GM12865 (cell line): ENCODE measurements around the gene DLK2.
"Not testable (repeated sequence)": the region's sequence is repeated elsewhere in the genome, so short reads cannot be mapped to it uniquely, and the experiment has no call there.

Source experiments
- DNase-seq: peaks from one replicate; pipeline ENCODE4 v3.0.0; 2010; ENCODE audit warnings: low read depth
- H3K4me3 ChIP-seq: 2 replicates; pipeline ENCODE4 v1.5.1; 2011; ENCODE audit warnings: mild to moderate bottlenecking, low read depth, low read length, control low read depth
- CTCF ChIP-seq: IDR thresholded peaks from 2 replicates; pipeline ENCODE4 v1.5.1; 2011; ENCODE audit warnings: low read length, control low read depth, low read depth, inconsistent platforms; ENCODE audit not compliant: insufficient read depth; ENCODE audit errors: missing control alignments

The DLK2 gene

GRCh38 chr6:43413002-43413401, 42.3 kb downstream of the DLK2 start:
- no peak for TF ChIP-seq CTCF
- H3K4me3 ChIP-seq, result no peak overlapping the region
- no peak for DNase-seq

- DNase-seq, result no peak
- no peak overlapping the region for H3K4me3 ChIP-seq
- TF ChIP-seq CTCF, result no peak
These were observed 42.8 kb downstream of the DLK2 start for GRCh38 chr6:43412541-43412940.

GRCh38 chr6:43410776-43411175, 44.6 kb downstream of the DLK2 start:
- not testable (repeated sequence) for H3K4me3 ChIP-seq, DNase-seq

GRCh38 chr6:43408259-43408658, 47.1 kb downstream of the DLK2 start:
- no peak for DNase-seq
- no peak overlapping the region for H3K4me3 ChIP-seq
- no peak for TF ChIP-seq CTCF

- H3K4me3 ChIP-seq, result no peak overlapping the region
- no peak for DNase-seq
- TF ChIP-seq CTCF, result no peak
These were observed 48.1 kb downstream of the DLK2 start for GRCh38 chr6:43407296-43407695.

- H3K4me3 ChIP-seq, result no peak overlapping the region
- TF ChIP-seq CTCF, result no peak
- no peak for DNase-seq
These were observed 50.0 kb downstream of the DLK2 start for GRCh38 chr6:43405354-43405753.

- no peak overlapping the region for H3K4me3 ChIP-seq
- TF ChIP-seq CTCF, result no peak
- DNase-seq, result no peak
These were observed 52.5 kb downstream of the DLK2 start for GRCh38 chr6:43402820-43403219.

GRCh38 chr6:43401730-43402129, 53.6 kb downstream of the DLK2 start:
- TF ChIP-seq CTCF, result no peak
- DNase-seq, result no peak
- no peak overlapping the region for H3K4me3 ChIP-seq
